ENCODE measurements around the gene SLC2A10.

SLC2A10 gene

DNA sequence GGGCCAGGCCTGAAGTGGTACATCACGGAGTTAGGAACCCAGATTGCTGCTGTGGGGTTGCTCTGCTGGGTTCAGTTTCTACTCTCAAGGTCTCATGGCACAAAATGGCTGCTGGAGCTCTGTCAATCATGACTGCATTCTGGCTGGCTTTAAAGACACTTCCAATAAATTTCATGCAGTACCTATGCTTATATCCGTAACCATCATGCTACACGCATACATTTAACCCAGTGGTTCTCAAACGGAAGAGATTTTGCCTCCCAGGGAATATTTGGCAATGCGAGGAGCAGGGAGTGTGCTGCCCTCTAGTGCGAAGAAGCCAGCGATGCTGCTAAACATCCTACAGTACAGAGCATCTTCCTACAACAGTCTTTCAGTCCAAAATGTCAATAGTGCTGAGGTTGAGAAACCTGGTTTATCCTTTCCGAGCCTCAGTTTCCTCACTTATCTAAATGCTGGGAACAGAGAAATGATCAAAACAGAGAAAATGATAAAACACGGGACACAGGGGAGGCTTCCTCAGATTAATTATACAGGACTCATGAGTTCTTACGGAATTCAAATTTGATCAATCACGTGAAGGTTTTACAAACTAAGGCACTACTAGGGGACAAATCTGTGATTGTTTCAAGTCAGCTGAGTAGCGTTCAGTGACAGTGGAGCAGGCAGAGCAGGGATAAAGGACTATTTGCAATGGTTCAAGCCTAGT, 9.6 kb upstream of the SLC2A10 start:
- no peak for DNase-seq (ENCODE audit: low read depth in 1 of 2, low spot score in 1 of 2)
- Histone ChIP-seq H3K27me3 (ENCODE audit: insufficient read depth, poor library complexity, severe bottlenecking) (no peaks in the 10 kb centered on the region), H3K27ac (replicated peaks) (no peak overlapping the region), H3K4me3 (replicated peaks; ENCODE audit: insufficient read depth, low read length) (no peak overlapping the region)
- no peak for TF ChIP-seq POLR2AphosphoS5 (IDR thresholded peaks at IDR 0.05; ENCODE audit: low read depth)
- TF ChIP-seq CTCF (IDR thresholded peaks at IDR 0.05; ENCODE audit: insufficient read depth, low read length): peak; percentile 75

GRCh38 chr20:46700481-46700880, 9.0 kb upstream of the SLC2A10 start:
- Histone ChIP-seq H3K4me3 (replicated peaks; ENCODE audit: insufficient read depth, low read length) (no peak overlapping the region), H3K27ac (replicated peaks) (no peak overlapping the region), H3K27me3 (ENCODE audit: insufficient read depth, poor library complexity, severe bottlenecking) (no peaks in the 10 kb centered on the region)
- TF ChIP-seq SPI1 (IDR thresholded peaks at IDR 0.05; ENCODE audit: borderline replicate concordance, low read depth) (no peak), CTCF (IDR thresholded peaks at IDR 0.05; ENCODE audit: insufficient read depth, low read length) (no peak), REST (IDR thresholded peaks at IDR 0.05; ENCODE audit: insufficient replicate concordance, low read depth) (no peak), GABPA (IDR thresholded peaks at IDR 0.05; ENCODE audit: low read depth) (no peak), POLR2AphosphoS5 (IDR thresholded peaks at IDR 0.05; ENCODE audit: low read depth) (no peak)
- no peak for DNase-seq (ENCODE audit: low read depth in 1 of 2, low spot score in 1 of 2)

GRCh38 chr20:46701057-46701456, 8.4 kb upstream of the SLC2A10 start:
- Histone ChIP-seq H3K4me3 (replicated peaks; ENCODE audit: insufficient read depth, low read length) (no peak overlapping the region), H3K27me3 (ENCODE audit: insufficient read depth, poor library complexity, severe bottlenecking) (no peaks in the 10 kb centered on the region), H3K27ac (replicated peaks) (no peak overlapping the region)
- TF ChIP-seq POLR2AphosphoS5 (IDR thresholded peaks at IDR 0.05; ENCODE audit: low read depth) (no peak), SPI1 (IDR thresholded peaks at IDR 0.05; ENCODE audit: borderline replicate concordance, low read depth) (no peak), REST (IDR thresholded peaks at IDR 0.05; ENCODE audit: insufficient replicate concordance, low read depth) (no peak), GABPA (IDR thresholded peaks at IDR 0.05; ENCODE audit: low read depth) (no peak), CTCF (IDR thresholded peaks at IDR 0.05; ENCODE audit: insufficient read depth, low read length) (no peak)
- no peak for DNase-seq (ENCODE audit: low read depth in 1 of 2, low spot score in 1 of 2)

GRCh38 chr20:46701556-46701955, 7.9 kb upstream of the SLC2A10 start:
- H3K27ac ChIP-seq (replicated peaks): no peak overlapping the region
- no peak for TF ChIP-seq SPI1 (IDR thresholded peaks at IDR 0.05; ENCODE audit: borderline replicate concordance, low read depth)
- TF ChIP-seq REST (IDR thresholded peaks at IDR 0.05; ENCODE audit: insufficient replicate concordance, low read depth): no peak
- no peak for TF ChIP-seq CTCF (IDR thresholded peaks at IDR 0.05; ENCODE audit: insufficient read depth, low read length)
- no peak for TF ChIP-seq POLR2AphosphoS5 (IDR thresholded peaks at IDR 0.05; ENCODE audit: low read depth)
- no peak for TF ChIP-seq GABPA (IDR thresholded peaks at IDR 0.05; ENCODE audit: low read depth)
- DNase-seq (ENCODE audit: low read depth in 1 of 2, low spot score in 1 of 2): no peak
- H3K27me3 ChIP-seq (ENCODE audit: insufficient read depth, poor library complexity, severe bottlenecking): no peaks in the 10 kb centered on the region
- H3K4me3 ChIP-seq (replicated peaks; ENCODE audit: insufficient read depth, low read length): no peak overlapping the region
